HG03571 (cell line): ENCODE measurements around the gene HELZ2.

Source experiments
- ATAC-seq: cut with Tn5 transposase; IDR thresholded peaks from one replicate; pipeline ENCODE4 v1.9.1; 2021; ENCODE audit not compliant: unreplicated experiment

The HELZ2 gene

GRCh38 chr20:63553933-63554290 is 20.1 kb downstream of the HELZ2 start, which contains the start of gene FNDC11:
TSS of gene FNDC11 (plus strand) at chr20:63554159. CDS start at chr20:63555664, 1,505 bp downstream.
- peak; percentile 25 for ATAC-seq

GRCh38 chr20:63553251-63553932 is 20.6 kb downstream of the HELZ2 start:
- peak; percentile 34 for ATAC-seq

GRCh38 chr20:63552481-63553249 is 21.4 kb downstream of the HELZ2 start:
- peak; percentile 42 for ATAC-seq

- no peak for ATAC-seq
These were observed 23.0 kb downstream of the HELZ2 start for GRCh38 chr20:63551068-63551467.

- no peak for ATAC-seq
These were observed 24.3 kb downstream of the HELZ2 start for GRCh38 chr20:63549679-63550282.

GRCh38 chr20:63549019-63549418 is 25.0 kb downstream of the HELZ2 start:
- ATAC-seq, result no peak

GRCh38 chr20:63548542-63548941 is 25.5 kb downstream of the HELZ2 start:
- no peak for ATAC-seq

GRCh38 chr20:63547725-63548480 is 26.1 kb downstream of the HELZ2 start, which contains the start of gene SRMS:
TSS of gene SRMS (minus strand) at chr20:63547749. CDS start at chr20:63547463, 286 bp downstream.
- no peak for ATAC-seq

- no peak for ATAC-seq
These were observed 26.9 kb downstream of the HELZ2 start for GRCh38 chr20:63546956-63547724.

GRCh38 chr20:63546256-63546955 is 27.6 kb downstream of the HELZ2 start:
- no peak for ATAC-seq

GRCh38 chr20:63545814-63546213 is 28.2 kb downstream of the HELZ2 start:
- no peak for ATAC-seq

- ATAC-seq, result no peak
These were observed 29.0 kb downstream of the HELZ2 start for GRCh38 chr20:63544958-63545516.

- no peak for ATAC-seq
These were observed 29.6 kb downstream of the HELZ2 start for GRCh38 chr20:63544241-63544957.

GRCh38 chr20:63543733-63544132 is 30.3 kb downstream of the HELZ2 start:
- ATAC-seq, result no peak

GRCh38 chr20:63543131-63543530 is 30.9 kb downstream of the HELZ2 start:
- ATAC-seq, result no peak

- no peak for ATAC-seq
These were observed 31.3 kb downstream of the HELZ2 start for GRCh38 chr20:63542696-63543095.

GRCh38 chr20:63542031-63542559 is 31.9 kb downstream of the HELZ2 start:
- ATAC-seq, result no peak

- ATAC-seq, result no peak
These were observed 32.7 kb downstream of the HELZ2 start for GRCh38 chr20:63541371-63541770.
